SU-DHL-6 (cell line): Measurements from ENCODE around the gene POLD3.

Source experiments
- EZH2phosphoT487 ChIP-seq: fragments of 200-600 bp; sonication (generic), shearing (Covaris generic); conservative IDR thresholded peaks from 2 replicates; pipeline ENCODE4 v1.6.1; 2018; ENCODE audit warnings: mild to moderate bottlenecking, antibody characterized with exemption, low read length, moderate library complexity, mixed read lengths
- TF ChIP-seq, protein P1 (sequence below): fragments of 200-600 bp; sonication (generic); IDR thresholded peaks from one replicate; pipeline ENCODE4 v1.5.1; 2017; ENCODE audit warnings: antibody characterized with exemption, mild to moderate bottlenecking, low read length, moderate library complexity; ENCODE audit not compliant: insufficient read depth, poor library complexity, severe bottlenecking

DNA sequence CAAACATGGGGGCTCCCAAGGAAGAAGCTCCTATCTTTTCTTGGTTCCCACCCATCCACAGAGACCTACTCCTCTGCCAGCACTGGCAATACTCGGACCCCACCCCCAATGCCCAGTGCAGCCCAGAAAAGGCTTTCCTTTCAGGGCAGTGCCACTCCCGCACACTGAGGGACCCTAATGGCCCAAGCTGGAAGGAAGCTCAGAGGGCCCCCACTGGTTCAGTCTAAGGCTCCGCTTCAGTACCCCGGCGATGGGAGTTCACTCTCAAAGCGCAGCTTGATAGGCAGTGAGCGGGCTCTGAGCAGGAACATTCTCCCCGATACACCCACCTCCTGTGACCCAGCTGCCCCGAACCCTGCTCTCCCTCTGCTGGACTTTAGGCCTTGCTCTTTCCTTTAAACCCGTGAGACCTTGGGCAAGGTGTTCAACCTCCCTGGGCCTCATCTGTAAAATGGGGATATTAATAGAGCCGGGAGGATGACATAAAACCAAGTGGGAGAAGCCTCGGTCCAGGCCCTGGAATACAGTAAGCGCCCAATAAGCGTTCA lies 90.4 kb downstream of the POLD3 start:
- TF ChIP-seq, protein P1, sequence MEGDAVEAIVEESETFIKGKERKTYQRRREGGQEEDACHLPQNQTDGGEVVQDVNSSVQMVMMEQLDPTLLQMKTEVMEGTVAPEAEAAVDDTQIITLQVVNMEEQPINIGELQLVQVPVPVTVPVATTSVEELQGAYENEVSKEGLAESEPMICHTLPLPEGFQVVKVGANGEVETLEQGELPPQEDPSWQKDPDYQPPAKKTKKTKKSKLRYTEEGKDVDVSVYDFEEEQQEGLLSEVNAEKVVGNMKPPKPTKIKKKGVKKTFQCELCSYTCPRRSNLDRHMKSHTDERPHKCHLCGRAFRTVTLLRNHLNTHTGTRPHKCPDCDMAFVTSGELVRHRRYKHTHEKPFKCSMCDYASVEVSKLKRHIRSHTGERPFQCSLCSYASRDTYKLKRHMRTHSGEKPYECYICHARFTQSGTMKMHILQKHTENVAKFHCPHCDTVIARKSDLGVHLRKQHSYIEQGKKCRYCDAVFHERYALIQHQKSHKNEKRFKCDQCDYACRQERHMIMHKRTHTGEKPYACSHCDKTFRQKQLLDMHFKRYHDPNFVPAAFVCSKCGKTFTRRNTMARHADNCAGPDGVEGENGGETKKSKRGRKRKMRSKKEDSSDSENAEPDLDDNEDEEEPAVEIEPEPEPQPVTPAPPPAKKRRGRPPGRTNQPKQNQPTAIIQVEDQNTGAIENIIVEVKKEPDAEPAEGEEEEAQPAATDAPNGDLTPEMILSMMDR = no peak
- TF ChIP-seq EZH2phosphoT487 = no peak
